Adrenal gland (tissue), 5 donors: ENCODE measurements around the gene FGF12.

Experiments used
- POLR2A ChIP-seq, 2 donors: fragments of 450-650 bp; IDR thresholded peaks; one replicate each; pipeline ENCODE4 v1.6.1; 2017; ENCODE audit warnings: antibody characterized with exemption in 2 of 2, mild to moderate bottlenecking in 2 of 2, moderate library complexity in 1 of 2
- TF ChIP-seq, protein P1 (sequence below), 6 experiments: fragments of 450-650 bp in 4 of 6; fragments of 200-600 bp in 2 of 6; sonication (generic) in 1 of 6; IDR thresholded peaks; 1 replicate in 5 of 6; 2 replicates in 1 of 6; pipeline versions ENCODE4 v1.5.1 to v1.8.0; 2016 to 2021; ENCODE audit warnings: antibody characterized with exemption in 6 of 6, mild to moderate bottlenecking in 2 of 6, moderate library complexity in 1 of 6
- donor health status: DM: no; HTN: no; CAD: no.

DNA sequence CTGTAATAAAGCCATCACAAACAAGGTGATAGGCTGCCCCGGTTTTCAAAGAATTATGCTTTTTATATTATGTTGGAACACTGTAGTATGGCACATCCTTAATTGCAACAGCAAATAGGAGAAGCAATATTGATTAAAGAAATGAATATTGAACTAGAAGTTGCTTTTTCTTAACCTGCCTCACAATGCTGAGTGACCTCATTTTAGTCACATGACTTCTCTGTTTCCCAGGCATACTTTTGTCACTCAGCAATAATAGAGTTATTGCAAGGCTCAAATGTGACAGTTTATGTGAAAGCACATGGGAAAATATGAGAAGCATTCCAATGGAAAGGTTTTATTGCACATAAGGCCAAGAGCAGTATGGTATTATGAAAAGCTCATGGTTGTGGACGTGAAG lies 400.7 kb downstream of the FGF12 start:
- TF ChIP-seq, protein P1, sequence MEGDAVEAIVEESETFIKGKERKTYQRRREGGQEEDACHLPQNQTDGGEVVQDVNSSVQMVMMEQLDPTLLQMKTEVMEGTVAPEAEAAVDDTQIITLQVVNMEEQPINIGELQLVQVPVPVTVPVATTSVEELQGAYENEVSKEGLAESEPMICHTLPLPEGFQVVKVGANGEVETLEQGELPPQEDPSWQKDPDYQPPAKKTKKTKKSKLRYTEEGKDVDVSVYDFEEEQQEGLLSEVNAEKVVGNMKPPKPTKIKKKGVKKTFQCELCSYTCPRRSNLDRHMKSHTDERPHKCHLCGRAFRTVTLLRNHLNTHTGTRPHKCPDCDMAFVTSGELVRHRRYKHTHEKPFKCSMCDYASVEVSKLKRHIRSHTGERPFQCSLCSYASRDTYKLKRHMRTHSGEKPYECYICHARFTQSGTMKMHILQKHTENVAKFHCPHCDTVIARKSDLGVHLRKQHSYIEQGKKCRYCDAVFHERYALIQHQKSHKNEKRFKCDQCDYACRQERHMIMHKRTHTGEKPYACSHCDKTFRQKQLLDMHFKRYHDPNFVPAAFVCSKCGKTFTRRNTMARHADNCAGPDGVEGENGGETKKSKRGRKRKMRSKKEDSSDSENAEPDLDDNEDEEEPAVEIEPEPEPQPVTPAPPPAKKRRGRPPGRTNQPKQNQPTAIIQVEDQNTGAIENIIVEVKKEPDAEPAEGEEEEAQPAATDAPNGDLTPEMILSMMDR (IDR thresholded peaks at IDR 0.05): no peak
- no peak for TF ChIP-seq POLR2A (IDR thresholded peaks at IDR 0.05)
